Neural cell (in vitro differentiated cells): Measurements from ENCODE around the gene GUCD1.
A peak's percentile ranks its signal among the peaks of the same experiment; 100 is the strongest.

Experiments
- EP300 ChIP-seq: fragments of 450-650 bp; conservative IDR thresholded peaks from 2 replicates; pipeline ENCODE4 v1.6.1; 2014; ENCODE audit warnings: antibody characterized with exemption, mild to moderate bottlenecking, moderate library complexity; ENCODE audit not compliant: poor library complexity, severe bottlenecking
- EZH2 ChIP-seq: fragments of 200-600, 300-800 bp; shearing (Covaris generic), sonication (generic); IDR thresholded peaks from 2 replicates; pipeline ENCODE4 v1.6.1; 2014; ENCODE audit warnings: antibody characterized with exemption, low read length, borderline replicate concordance, mild to moderate bottlenecking; ENCODE audit not compliant: insufficient read depth, poor library complexity, severe bottlenecking
- MXI1 ChIP-seq: fragments of 450-650 bp; conservative IDR thresholded peaks from 2 replicates; pipeline ENCODE4 v1.6.1; 2014; ENCODE audit warnings: antibody characterized with exemption, mild to moderate bottlenecking; ENCODE audit not compliant: poor library complexity, severe bottlenecking
- POLR2AphosphoS5 ChIP-seq: IDR thresholded peaks from 2 replicates; pipeline ENCODE4 v1.6.1; 2012
- RAD21 ChIP-seq: fragments of 450-650 bp; conservative IDR thresholded peaks from 2 replicates; pipeline ENCODE4 v1.6.1; 2014; ENCODE audit warnings: antibody characterized with exemption, mild to moderate bottlenecking, moderate library complexity
- TAF1 ChIP-seq: IDR thresholded peaks from 2 replicates; pipeline ENCODE4 v1.6.1; 2012; ENCODE audit warnings: low read depth
- TF ChIP-seq, protein P1 (sequence below): fragments of 450-650 bp; IDR thresholded peaks from 2 replicates; pipeline ENCODE4 v1.5.1; 2014; ENCODE audit warnings: antibody characterized with exemption, mild to moderate bottlenecking, moderate library complexity; ENCODE audit not compliant: poor library complexity, severe bottlenecking
- TF ChIP-seq, protein P2 (sequence below): IDR thresholded peaks from 2 replicates; pipeline ENCODE4 v1.6.1; 2012; ENCODE audit warnings: borderline replicate concordance

DNA sequence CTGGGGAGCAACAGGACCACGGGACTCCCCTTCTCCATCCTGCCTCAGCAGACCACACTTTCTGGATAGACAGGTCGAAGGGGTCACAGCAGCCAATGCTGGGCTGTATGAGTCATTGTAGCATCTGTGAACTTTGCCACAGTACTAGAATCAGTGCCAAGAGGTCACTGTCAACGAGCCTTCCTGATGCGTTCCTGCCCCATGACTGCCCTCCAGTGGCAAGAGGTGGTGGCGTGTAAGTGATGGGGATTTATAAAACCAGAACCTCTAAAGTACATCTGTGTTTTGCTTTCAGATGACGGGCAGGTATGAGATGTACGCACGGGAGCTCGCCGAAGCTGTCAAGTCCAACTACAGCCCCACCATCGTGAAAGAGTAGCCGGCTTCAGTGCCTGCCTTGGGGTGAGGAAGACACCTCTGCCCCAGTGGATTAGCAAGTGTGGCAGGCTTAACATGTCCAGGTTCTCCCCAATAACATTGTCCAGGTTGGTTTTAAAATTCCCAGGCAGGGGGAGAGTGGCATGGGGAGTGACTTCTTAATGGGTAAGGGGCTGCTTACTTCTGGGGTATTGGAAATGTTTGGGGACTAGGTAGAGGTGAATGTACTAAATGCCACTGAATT lies 29.4 kb downstream of the GUCD1 start:
- TF ChIP-seq, protein P1, sequence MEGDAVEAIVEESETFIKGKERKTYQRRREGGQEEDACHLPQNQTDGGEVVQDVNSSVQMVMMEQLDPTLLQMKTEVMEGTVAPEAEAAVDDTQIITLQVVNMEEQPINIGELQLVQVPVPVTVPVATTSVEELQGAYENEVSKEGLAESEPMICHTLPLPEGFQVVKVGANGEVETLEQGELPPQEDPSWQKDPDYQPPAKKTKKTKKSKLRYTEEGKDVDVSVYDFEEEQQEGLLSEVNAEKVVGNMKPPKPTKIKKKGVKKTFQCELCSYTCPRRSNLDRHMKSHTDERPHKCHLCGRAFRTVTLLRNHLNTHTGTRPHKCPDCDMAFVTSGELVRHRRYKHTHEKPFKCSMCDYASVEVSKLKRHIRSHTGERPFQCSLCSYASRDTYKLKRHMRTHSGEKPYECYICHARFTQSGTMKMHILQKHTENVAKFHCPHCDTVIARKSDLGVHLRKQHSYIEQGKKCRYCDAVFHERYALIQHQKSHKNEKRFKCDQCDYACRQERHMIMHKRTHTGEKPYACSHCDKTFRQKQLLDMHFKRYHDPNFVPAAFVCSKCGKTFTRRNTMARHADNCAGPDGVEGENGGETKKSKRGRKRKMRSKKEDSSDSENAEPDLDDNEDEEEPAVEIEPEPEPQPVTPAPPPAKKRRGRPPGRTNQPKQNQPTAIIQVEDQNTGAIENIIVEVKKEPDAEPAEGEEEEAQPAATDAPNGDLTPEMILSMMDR = peak; percentile 90
- TF ChIP-seq EZH2 (no peak), POLR2AphosphoS5 (no peak), EP300 (no peak), TAF1 (no peak), MXI1 (no peak), RAD21 (peak; percentile 83)
- TF ChIP-seq, protein P2, sequence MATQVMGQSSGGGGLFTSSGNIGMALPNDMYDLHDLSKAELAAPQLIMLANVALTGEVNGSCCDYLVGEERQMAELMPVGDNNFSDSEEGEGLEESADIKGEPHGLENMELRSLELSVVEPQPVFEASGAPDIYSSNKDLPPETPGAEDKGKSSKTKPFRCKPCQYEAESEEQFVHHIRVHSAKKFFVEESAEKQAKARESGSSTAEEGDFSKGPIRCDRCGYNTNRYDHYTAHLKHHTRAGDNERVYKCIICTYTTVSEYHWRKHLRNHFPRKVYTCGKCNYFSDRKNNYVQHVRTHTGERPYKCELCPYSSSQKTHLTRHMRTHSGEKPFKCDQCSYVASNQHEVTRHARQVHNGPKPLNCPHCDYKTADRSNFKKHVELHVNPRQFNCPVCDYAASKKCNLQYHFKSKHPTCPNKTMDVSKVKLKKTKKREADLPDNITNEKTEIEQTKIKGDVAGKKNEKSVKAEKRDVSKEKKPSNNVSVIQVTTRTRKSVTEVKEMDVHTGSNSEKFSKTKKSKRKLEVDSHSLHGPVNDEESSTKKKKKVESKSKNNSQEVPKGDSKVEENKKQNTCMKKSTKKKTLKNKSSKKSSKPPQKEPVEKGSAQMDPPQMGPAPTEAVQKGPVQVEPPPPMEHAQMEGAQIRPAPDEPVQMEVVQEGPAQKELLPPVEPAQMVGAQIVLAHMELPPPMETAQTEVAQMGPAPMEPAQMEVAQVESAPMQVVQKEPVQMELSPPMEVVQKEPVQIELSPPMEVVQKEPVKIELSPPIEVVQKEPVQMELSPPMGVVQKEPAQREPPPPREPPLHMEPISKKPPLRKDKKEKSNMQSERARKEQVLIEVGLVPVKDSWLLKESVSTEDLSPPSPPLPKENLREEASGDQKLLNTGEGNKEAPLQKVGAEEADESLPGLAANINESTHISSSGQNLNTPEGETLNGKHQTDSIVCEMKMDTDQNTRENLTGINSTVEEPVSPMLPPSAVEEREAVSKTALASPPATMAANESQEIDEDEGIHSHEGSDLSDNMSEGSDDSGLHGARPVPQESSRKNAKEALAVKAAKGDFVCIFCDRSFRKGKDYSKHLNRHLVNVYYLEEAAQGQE = no peak
